Stimulated activated naive CD4-positive, alpha-beta T cell treated with Interleukin-2 at 50 U/mL for 16 hours (primary cell): ENCODE measurements around the gene SVIL.
"Not testable (repeated sequence)": the region's sequence is repeated elsewhere in the genome, so short reads cannot be mapped to it uniquely, and the experiment has no call there.

Experiments used
- DNase-seq: peaks from one replicate; lab custom pipeline; 2025; lab: John Stamatoyannopoulos, UW

Gene SVIL

DNA sequence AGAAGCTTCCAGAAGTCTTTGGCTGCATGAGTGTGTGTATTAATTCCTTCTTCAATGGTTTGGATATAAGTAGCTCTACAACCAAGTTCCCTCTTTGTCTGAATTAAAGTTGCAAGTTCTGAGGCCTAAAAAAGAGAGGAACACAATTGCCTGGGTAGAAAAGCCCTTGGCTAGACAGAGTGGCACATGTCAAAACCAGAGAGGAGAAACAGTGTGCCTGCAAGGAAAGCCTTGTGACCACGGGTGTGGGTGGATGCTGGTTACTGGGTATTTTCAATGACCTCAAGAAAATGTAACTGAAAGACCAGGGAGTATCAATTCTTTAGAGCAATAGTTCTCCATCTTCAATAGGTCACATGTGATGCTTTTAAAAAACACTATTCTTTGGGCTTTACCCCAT is 148.3 kb downstream of the SVIL start:
- no peak for DNase-seq

DNA sequence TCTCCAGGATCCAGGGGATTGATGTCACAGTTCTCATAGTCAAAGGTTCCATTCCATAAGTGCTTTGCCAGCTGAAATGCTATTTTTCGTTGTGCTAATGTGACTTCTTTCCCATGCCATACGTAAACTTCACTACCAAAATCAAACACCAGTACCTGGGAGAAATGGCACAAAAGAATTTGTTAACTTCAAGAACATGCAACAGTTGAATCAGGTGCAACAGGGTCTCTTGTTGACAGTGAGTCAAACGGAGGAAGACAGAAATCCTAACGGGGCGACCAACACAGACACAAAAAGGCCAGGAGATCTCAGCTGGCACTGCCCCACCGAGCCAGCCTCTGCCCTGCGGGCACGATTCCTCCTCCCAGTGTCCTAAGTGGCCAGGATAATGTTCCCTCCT is 150.1 kb downstream of the SVIL start:
- DNase-seq, result not testable (repeated sequence)

DNA sequence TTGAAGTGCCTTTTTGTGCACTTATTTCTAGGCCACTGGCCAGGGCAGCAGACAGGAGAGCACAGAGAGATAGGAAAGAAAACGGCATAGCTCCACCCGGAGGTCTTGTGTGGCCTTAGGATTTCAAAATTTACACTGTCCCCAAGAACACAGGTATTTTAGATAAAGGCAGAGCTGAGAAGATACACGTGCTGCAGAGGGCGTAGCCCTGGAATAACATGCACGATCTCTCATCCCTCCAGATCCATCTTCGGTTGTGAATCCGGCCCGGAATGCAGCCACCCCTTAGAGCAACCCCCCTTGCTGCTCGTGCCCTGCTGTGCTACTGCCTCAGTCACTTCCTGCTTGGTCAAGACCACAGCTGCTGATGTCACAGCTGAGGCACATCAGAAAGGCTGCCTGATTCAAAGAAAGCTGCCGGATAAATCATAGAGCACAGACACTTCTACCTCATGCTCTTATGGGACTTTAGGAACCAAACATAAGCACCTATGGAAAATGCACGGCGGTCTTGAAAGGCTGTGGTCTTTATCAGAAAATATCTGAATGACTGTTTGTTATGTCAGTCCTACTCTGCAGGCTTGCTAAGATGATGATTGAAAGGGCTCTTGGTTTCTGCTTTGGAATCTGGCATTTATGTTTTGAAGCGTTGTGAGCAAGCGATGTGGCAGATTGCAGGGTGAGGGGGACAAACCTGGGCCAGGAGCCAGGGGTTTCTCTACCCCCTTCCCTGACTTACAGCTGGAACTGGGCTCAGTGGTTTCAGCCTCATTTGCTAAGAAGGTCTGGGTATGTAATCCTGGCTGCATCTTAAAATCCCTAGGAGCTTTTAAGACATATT is 152.0 kb downstream of the SVIL start:
- no peak for DNase-seq

DNA sequence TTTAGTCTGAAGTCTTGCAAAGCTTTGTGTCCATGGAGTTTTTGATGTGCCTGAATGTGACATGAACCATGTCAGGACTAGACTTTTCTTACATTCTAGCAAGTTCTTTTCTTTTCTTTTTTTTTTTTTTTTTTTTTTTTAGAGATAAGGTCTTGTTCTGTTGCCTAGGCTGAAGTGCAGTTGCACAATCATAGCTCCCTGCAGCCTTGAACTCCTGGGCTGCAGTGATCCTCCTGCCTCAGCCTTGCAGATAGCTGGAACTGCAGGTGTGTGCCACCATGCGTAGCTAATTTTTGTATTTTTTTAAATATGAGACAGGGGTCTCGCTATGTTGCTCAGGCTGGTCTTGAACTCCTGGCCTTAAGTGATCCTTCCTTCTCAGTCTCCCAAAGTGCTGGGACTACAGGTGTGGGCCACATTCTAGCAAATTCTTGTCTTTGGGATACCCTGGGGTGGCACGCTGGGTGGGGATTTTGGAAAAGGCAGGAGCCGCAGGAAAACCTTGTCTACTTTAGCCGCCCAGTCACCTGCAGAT is 152.8 kb downstream of the SVIL start:
- no peak for DNase-seq

DNA sequence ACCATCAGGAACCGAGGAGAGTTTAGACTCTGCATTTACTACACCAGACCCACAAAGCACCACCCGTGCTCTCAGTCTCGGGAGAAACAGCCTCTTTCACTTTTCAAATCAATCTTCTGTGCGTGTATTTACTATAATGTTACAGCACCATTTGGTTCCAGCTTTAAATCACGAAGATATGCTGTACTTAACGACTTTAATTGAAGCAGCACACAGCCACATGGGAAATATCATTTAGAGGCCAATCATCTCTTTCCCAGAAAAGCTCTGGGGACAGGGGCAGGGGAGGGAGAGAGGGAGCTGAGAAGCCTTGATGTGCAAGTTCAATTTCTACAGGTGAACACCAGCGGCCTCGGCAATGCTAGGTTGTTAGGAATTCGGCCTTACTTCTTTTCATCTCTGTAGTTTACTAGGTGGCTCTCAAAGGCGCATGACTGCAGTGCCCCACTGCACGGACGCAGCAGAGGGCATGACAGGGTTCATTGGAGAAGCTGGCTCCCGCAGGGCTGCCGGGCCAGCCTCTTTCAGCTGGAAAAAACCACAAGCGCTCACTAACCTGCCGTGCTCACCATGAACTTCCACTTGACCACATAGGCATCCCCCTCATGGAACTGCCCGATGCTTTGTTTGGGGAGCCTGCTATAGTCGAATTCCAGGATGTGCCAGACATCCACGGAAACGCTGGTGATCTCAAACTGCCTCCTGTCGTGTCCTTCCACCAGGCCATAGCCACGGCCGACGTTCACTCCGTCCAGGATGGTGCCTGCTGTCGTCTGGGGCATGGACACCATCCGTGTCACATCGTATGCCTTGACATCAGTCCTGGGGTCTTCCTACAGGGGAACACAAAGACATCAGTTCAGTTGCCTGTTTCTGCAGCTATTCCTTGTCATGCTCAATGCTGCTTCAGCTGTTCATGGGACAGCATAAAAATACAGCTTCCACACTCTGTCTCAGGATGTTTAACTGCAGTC is 154.5 kb downstream of the SVIL start:
- DNase-seq, result no peak

DNA sequence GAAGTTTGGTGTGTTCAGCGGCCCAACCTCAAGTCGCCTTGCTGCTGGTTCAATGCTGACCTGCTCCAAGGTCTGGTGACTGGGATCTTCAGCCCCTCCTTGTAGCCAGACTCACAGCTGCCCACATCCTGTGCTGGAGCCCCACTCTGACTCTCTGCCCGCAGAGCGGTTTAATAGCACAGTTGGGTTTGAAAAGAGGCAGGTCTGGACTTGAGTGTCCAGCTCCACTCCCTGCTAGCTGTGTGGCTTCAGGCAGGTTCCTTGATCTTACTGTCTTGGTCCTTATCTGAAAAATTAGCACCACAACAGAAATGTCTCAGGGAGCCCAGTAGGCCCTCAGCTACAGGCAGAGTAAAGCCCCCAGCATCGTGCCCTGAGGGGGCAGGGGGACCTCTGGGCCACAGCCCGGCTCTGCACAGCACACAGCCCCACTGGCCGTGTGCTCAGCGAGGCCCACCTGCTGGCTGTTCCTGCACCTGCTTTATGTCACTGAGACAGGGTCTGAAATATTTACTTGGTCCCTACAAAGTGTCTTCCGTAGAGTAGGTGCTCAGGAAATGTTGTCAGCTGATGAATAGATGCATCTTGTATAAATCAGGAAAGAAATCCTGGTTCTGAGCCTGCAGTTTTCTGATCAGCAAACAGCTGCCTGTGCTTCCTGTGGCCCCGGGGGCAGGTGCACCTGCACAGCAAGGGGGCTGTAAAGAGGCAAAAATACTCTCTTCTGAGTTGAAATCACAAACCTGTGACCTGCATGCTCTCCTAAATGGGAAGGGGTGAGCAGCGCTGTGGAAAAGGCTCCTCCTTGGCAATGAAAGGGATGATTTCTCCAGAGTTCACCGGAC is 155.5 kb downstream of the SVIL start:
- no peak for DNase-seq

DNA sequence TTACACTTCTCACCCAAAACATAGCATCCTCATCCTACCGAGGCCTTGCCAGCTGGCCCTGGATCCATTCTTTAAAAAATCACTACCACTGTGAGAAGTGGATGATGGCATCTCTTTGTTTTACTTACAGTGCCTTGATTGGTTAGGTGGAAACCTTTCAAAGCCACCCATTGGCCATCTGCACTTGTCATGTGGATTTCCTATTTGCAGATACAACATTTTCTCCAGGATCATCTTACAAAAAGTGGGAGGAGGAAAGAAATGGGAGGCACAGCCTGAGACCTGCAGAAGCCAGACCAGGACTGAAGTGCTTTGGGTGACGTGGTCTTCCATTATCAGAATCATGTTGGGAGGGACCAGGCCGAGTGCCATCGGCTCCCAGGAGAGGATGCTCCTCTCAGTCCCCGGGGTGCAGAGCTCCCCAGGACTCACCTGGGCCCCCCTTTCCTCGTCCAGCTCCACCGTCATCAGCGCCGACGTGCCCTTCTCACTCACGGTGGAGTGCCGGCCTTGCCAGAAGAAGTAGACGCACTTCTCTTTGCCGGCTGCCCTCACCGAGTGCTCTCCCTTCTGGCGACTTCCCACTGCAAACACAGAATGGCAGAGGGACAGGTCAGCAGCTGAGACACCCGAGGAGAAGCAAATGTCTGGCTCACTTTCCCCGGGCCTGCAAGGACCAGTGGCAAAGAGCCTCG is 161.2 kb downstream of the SVIL start:
- no peak for DNase-seq

DNA sequence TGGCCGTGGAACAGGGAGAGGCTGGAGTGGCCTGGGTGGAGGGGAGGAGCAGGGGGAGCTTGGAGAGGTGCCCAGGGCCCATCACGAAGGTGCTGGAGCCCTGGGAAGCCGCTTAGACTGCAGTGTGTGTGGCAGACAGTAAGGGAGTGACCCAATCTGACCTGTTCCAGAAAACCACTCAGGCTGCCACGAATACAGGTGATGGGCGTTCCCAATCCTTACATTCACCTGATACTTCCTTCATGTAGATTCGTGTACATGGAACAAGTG is 161.7 kb downstream of the SVIL start:
- DNase-seq, result no peak

DNA sequence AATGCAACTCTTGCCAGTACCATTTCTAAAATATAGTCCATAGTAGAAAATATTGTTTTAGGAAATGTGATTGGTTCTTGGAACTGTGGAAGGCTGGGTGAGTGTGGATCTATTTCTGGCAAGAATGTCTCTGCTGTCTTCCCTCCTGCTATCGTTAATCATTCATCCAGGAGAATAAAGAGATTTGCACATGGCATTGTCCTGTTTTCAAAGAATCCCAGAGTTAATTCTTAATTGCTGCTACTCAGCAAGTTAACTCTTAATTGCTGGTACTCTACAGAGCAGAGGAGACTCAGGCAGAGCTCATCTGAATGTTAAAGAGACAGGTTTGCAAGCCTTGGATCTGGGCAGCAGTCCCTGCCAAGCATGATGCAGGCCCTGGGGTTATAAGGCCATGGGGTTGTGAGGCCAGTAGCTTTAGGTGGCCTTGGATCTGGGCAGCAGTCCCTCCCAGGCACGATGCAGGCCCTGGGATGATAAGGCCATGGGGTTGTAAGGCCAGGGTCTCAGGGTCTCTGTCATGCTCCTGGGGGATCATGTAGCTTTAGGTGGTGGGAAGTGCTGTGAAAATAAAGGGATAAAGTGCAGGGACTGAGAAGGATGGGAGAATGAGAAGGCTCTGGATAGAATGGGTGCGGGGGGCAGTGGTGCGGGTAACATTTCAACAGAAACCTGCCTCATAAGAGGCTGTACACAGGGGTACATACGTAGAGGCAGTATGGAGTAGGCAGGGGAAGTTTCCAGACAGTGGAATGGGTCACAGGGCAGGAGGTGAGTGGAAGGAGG is 162.3 kb downstream of the SVIL start:
- DNase-seq, result no peak

DNA sequence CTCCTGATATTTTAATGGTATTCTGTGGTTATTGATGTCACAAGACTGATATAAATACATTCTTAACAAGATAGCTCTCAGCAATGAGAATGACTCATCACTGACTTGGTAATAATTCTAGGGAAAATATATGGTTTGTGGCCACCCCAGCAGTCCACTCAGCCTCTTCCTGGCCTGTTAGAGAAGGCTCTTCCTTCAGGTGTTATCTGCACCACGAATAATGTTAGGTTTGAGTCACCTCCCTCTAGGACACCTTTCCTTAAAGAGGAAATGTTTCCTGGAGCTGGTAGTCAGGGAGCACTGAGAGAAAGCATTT is 163.3 kb downstream of the SVIL start:
- DNase-seq, result no peak

DNA sequence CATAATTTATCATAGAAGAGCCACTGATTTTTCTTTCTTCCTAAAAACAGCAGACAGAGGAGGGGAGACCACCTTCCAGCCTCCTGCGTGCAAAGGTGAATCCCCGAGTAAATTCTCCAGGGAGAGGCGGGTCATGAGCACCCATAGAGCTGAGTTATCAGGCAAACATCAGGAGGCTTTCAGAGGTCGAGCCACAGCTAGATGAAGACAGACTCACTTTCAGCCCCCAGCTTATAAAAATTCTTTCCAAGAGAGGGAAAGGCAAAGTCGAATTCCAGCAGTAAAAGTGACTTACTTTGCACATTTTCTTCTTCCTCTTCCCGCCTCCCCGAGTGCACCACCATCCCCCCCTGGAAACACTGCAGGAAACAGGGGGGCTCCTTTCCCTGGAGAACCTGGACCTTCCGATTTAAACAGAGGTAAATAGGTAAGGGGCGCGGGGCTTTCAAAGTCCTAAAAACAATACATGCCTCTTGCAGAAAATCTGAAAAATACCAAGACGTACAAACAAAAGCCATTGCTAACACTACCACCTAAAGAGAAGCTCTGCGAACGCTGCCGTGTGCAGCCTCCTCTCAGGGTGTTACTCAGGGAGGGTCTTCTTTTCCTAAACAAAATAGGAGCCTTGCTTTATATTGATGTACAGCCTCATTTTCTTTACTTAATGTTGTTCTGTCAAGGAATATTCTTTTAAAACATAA is 163.8 kb downstream of the SVIL start:
- DNase-seq, result no peak

DNA sequence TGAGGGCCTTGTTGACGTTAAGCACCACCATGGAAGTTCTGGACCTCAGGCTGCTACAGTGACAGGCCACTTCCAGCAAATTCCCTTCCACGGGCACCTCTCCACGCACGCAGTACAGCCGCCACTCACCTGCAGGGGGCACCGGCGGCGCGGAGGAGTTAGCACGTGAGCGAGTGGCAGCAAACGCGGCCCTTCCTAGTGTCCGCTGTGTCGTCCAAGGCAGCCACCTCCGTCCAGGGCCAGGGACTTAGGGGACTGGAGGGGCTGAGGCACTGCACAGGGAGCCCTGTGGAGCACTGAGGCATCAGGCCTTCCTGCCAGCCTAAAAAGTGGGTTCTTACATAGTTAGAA is 164.4 kb downstream of the SVIL start:
- DNase-seq, result no peak

DNA sequence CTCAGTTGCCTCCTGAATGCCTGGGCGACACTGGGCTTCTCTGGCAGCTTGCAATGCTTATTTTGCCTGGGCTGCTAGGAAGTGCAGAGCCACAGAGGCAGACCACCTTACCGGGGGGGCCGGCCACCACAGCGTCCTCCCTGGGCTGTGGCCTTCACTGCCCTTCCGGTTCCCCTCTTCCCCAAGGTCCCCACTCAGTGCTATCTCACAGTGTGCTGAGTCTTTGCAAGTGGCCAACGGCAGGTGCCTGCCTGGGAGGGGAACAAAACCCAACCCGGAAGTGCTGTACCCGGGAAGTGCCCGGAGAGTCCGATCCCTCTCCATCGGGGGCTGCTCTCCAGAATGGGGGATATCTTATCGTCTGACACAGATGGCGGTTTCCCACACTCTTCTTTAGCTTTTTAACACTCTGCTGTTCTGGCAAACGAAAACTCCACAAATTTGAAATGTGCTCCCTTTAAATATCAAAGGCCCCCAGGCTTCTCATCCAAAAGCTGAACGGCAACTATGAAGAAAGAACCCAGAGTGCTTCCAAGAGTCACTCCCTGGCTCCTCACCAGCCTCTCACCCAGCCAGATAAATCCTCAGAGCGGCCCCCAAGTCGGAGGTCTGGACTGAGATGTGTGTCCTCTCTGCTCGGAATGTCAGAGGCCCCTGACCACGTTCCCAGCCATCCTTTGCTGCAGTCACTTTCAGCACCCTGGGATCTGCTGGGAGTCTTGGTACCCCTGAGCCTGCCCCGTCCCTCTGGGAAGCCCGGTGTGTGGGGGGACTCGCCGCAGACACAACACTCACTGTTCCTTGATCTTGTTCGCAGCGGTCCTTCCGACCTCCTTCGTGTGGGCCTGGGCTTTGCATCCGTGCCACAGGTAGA is 165.1 kb downstream of the SVIL start:
- no peak for DNase-seq

DNA sequence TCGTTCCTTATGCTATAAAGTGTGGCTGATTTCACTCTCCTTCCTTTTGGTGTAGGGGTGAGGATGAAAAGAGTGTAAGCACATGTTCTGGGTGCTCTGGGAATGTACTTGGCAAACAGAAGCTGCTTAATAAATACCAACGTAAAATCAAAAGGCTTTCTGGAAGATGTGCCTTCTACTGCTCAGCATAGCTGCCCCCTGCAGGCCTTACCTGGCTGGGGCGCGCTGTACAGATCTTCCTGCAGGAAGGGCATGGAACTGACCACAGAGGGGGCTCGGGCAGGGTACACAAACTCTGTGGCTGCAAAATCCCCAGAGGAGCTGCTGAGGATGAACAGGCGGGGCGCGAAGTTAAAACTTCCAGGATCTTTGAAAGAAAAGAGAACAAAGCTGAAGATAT is 169.4 kb downstream of the SVIL start:
- no peak for DNase-seq

DNA sequence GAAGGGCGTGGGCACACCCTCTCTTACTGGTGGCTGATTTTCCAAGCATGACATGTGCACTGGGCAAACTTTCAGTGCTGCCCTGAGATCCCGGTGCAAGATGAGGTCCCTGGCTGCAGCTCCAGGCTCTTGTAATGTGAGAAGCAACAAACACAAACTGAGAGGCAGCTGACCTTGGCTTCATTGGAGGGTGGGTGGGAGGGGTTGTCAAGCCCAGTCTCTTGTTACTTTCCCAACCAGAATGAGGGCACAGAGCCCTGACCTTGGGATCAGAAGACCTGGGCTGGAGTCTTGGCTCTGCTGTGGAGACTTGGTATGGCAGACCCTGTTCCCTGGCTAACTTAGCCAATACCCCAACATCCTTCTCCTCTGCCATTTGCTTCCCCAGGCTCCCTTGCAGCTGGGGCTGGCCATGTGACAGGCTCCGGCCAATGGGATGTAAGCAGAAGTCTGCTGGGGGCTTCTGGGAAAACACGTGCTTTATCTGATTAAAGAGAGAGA is 170.1 kb downstream of the SVIL start:
- not testable (repeated sequence) for DNase-seq

DNA sequence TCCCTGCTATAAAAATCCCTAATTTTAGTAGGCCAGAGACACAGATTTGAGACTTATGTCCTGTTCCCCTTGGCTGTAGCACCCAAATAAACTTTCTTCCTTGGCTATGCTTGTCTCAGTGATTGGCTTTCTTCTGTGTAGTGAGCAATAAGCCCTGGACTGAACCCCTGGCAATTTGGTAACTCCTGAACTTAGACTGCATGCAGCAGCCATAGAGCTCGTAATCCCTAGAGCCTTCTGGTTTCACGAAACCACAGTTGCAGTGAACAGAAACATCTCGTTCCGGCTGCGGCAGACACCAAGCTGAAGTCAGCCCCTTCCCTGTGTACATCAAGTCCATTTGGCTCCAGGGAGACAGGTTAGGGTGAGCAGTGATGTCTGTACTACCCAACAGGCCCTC is 173.7 kb downstream of the SVIL start:
- DNase-seq, result no peak

DNA sequence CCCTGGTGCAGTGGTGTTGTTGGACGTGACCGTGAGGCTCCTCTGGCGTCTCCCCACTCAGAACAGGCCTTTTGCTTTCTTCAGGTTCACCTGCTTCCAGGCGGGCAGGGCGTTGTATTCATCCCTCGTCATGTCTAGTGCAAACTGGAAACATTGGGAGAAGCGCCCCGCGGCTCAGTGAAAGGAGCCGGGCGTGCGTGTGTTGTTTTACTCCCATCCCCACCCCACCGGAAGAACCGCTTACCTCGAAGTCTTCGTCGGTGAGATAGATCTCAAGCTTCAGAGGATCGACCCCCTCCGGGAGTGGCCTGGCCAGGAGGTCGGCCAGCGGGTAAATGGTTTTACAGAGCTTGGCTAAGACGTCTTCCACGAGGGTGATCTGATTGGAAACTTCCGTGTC is 176.6 kb downstream of the SVIL start:
- not testable (repeated sequence) for DNase-seq

DNA sequence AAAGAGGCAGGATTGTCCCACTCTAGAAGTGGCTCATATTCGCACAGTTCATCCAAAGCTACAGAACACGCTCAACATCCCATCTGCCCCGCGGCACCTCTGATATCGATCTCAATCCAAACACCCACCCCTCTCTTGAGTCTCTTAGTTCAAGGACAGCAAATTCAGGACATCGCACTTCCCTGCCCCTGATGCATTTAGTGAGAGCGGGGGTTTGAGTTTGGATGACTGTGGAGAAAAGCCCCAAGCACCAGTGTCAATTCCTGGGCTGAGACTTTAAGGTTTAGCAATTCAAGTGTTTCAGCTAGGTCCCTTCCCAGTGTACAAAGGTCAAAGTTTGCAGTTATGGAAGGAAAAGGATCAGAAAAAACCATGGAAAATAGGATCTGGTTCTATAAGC is 179.7 kb downstream of the SVIL start:
- no peak for DNase-seq

DNA sequence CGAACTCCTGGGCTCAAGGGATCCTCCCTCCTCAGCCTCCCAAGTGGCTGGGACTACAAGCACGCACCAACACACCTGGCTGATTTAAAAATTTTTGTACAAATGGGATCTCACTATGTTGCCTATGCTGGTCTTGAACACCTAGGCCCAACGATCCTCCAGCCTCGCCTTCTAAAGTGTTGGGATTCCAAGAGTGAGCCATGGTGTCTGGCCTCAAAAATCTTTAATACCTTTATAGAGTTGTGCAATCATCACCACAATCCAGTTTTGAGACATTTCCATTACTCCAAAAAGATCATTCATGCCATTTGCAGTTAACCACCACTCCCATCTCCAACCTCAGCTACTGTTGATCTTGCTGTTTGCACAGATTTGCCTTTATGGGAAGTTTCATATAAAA is 180.5 kb downstream of the SVIL start:
- no peak for DNase-seq
